Lower lobe of right lung (tissue), 2 donors: Measurements from ENCODE around the gene SPATA32. TPM values are rescaled to one million over a fixed set of nuclear protein-coding genes. Genes with fewer than 3 reads are reported as not detected.

Experiments used
- ATAC-seq, 2 donors: fragments of 200-7000 bp; cut with Tn5 transposase; one replicate each; pipeline ENCODE4 v1.9.1; 2020 to 2022; ENCODE audit warnings: mild to moderate bottlenecking in 2 of 2, moderate library complexity in 2 of 2
- DNase-seq: peaks from one replicate; pipeline ENCODE4 v3.0.0-alpha.2; 2020
- H3K27ac ChIP-seq: fragments of 200-600 bp; one replicate; pipeline ENCODE4 v1.8.0; 2022
- H3K27me3 ChIP-seq: fragments of 200-600 bp; one replicate; pipeline ENCODE4 v1.8.0; 2022; ENCODE audit warnings: low read depth
- H3K36me3 ChIP-seq: fragments of 200-600 bp; one replicate; pipeline ENCODE4 v1.8.0; 2022; ENCODE audit warnings: mild to moderate bottlenecking
- H3K4me1 ChIP-seq: fragments of 200-600 bp; one replicate; pipeline ENCODE4 v1.8.0; 2022
- H3K4me3 ChIP-seq: fragments of 200-600 bp; one replicate; pipeline ENCODE4 v1.8.0; 2022; ENCODE audit warnings: mild to moderate bottlenecking
- H3K9me3 ChIP-seq: fragments of 200-600 bp; one replicate; pipeline ENCODE4 v1.8.0; 2022
- CTCF ChIP-seq: fragments of 200-600 bp; IDR thresholded peaks from one replicate; pipeline ENCODE4 v1.8.0; 2022; ENCODE audit warnings: antibody characterized with exemption, mild to moderate bottlenecking
- intact Hi-C: fragments of 100-400 bp; cut with DNase I; formaldehyde crosslinking; loops from one replicate; pipeline ENCODE4 v1.11.0; 2022
- total RNA-seq: library from RNA; stranded (reverse); fragmentation: NEBNext Ultra II Directional; extraction: Animal tissue kit (Norgen Biotek cat#: 25700); gene quantifications from one replicate; pipeline ENCODE4 v1.2.1, GENCODE V29; 2021
- donor health status: DM: no; HTN: yes; CAD: no; lungs with severe emphysema.

Gene SPATA32
- total RNA-seq, 1 donor from 2014 or later = not detected

GRCh38 chr17:45274033-45274432 is 12.1 kb upstream of the SPATA32 start:
- Histone ChIP-seq H3K27me3 (no peaks in the 10 kb centered on the region), H3K9me3 (no peaks in the 10 kb centered on the region), H3K4me1 (peaks cover 29% of the 10 kb centered on the region), H3K27ac (no peak overlapping the region), H3K4me3 (no peak overlapping the region), H3K36me3 (peaks cover 56% of the 10 kb centered on the region)
- no peak for ATAC-seq
- TF ChIP-seq CTCF = no peak
- no peak for DNase-seq
- intact Hi-C loops = no loop called here

- H3K4me3 ChIP-seq = no peak overlapping the region
- intact Hi-C loops = no loop called here
- H3K36me3 ChIP-seq = peaks cover 61% of the 10 kb centered on the region
- H3K4me1 ChIP-seq = peaks cover 24% of the 10 kb centered on the region
- DNase-seq (no peak), ATAC-seq (no peak)
- TF ChIP-seq CTCF = no peak
- H3K27me3 ChIP-seq = no peaks in the 10 kb centered on the region
- H3K27ac ChIP-seq = no peak overlapping the region
- no peaks in the 10 kb centered on the region for H3K9me3 ChIP-seq
These were observed 11.7 kb upstream of the SPATA32 start for GRCh38 chr17:45273551-45273957.

- DNase-seq (no peak), ATAC-seq (no peak)
- H3K4me3 ChIP-seq = no peak overlapping the region
- H3K4me1 ChIP-seq = peaks cover 6% of the 10 kb centered on the region
- peaks cover 80% of the 10 kb centered on the region for H3K36me3 ChIP-seq
- intact Hi-C loops = no loop called here
- no peaks in the 10 kb centered on the region for H3K9me3 ChIP-seq
- H3K27me3 ChIP-seq = no peaks in the 10 kb centered on the region
- TF ChIP-seq CTCF = no peak
- no peak overlapping the region for H3K27ac ChIP-seq
These were observed 9.7 kb upstream of the SPATA32 start for GRCh38 chr17:45271603-45272002.

GRCh38 chr17:45270828-45271418 is 9.0 kb upstream of the SPATA32 start:
- TF ChIP-seq CTCF = peak; percentile 59
- peak; percentile 39 to 60 for ATAC-seq
- H3K9me3 ChIP-seq = no peaks in the 10 kb centered on the region
- DNase-seq = no peak
- no peaks in the 10 kb centered on the region for H3K27me3 ChIP-seq
- intact Hi-C loops = no loop called here
- no peak overlapping the region for H3K27ac ChIP-seq
- H3K4me3 ChIP-seq = no peak overlapping the region
- H3K4me1 ChIP-seq = no peaks in the 10 kb centered on the region
- peaks cover 87% of the 10 kb centered on the region for H3K36me3 ChIP-seq

- Histone ChIP-seq H3K36me3 (peaks cover 97% of the 10 kb centered on the region), H3K4me1 (no peaks in the 10 kb centered on the region), H3K27ac (no peak overlapping the region), H3K4me3 (no peak overlapping the region), H3K27me3 (no peaks in the 10 kb centered on the region), H3K9me3 (no peaks in the 10 kb centered on the region)
- DNase-seq = no peak
- TF ChIP-seq CTCF = no peak
- ATAC-seq = no peak
- intact Hi-C loops = no loop called here
These were observed 8.0 kb upstream of the SPATA32 start for GRCh38 chr17:45269912-45270311.
